ENCODE data around the gene STXBP4.

DNA sequence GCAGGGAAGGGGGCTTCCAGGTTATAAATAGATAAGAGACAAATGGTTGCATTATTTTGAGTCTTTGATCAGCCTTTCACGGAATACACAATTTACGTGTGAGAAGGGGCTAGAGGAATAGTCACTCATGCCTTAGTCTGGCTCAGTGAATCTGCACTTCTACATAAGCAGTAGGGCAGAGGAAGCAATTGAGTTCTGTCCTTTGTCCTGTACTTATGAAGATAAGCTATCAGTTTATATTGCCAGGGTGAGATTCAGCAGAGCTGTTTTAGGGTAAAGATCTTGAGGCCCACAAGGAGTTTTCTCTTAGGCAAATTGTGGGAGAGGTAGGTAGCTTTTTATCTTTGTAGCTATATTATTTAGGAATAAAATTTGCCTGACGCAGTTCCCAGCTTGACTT, 34.6 kb upstream of the STXBP4 start:
- TF ChIP-seq CTCF (optimal IDR thresholded peaks at IDR 0.05 in 1 of 3, IDR thresholded peaks at IDR 0.05 in 1 of 3, conservative IDR thresholded peaks at IDR 0.05 in 1 of 3; ENCODE audit: extremely low read depth in 1 of 3, insufficient read depth in 2 of 3, low read length in 3 of 3) (no peak), EZH2 (IDR thresholded peaks at IDR 0.05; ENCODE audit: low read length) (no peak)
